M059J (cell line): ENCODE data around the gene DGKG. TPM values are rescaled to one million over a fixed set of nuclear protein-coding genes. Genes with fewer than 3 reads are reported as not detected.

ENCODE experiments used
- DNase-seq: peaks from one replicate; pipeline ENCODE4 v3.0.0-alpha.2; 2012; ENCODE audit warnings: low read depth
- total RNA-seq: library from RNA; depleted of rRNA; stranded (reverse); fragments of >200 nt; shearing (Covaris generic); gene quantifications from 2 replicates; pipeline ENCODE4 v1.2.3, GENCODE V29; 2014

Gene DGKG
- total RNA-seq, 1 experiment from 2014 or later = 16.7 TPM

DNA sequence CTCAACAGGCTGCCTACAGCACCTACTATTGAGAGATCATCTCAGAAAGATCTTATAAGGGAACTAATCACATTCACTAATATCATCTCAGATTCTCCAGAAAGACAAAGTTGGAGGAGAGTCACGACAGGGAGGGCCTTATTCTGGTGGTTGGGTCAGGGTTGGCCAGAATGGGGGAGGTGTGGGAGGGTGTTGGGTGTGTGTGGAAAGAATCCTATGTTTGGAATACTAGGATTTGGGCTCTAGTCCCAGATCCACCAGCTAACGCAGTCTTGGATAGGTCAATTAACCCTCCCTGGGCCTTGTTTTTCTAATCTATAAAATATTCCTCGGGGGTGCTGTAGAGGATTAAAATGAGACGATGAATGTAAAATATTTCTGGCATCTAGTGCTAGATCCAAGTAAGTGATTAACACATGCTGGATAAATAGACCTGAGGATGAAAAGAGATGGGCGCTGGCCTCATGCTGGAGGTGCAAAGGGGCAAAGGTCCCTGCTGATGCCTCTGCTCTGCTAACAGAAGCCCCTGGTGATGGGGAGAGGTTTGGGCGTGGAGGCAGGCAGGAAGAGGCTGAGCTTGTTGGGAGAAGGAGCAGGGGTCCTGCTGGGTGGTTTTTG is 185.6 kb downstream of the DGKG start:
- no peak for DNase-seq

DNA sequence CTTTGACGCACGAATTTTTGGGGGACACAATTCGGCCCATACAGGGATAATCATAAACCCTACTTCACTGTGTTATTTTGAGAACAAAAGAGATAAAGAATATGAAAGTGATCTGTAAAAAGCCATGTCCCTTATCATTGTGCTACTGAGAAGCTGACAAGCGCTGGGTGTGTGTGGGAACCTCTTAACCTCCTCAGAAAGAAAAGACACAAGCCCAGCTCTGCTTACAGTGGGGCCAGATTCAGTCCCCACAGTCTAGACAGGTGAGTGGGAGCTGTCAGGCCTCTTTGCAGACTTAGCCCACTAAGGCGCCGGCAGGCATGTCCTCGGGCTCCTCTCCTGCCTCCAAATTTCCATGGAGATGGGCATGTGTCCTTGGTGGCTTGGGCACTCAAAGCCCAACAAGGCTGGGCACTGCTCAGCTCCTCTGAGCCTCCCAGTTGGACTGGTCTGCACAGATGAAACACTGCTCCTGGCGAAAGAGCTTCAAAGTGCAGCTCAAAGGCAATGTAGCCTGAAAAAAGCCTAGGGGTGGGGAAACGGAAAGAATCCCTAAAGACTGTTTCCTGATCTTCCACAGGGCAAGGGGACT is 188.7 kb downstream of the DGKG start:
- no peak for DNase-seq

DNA sequence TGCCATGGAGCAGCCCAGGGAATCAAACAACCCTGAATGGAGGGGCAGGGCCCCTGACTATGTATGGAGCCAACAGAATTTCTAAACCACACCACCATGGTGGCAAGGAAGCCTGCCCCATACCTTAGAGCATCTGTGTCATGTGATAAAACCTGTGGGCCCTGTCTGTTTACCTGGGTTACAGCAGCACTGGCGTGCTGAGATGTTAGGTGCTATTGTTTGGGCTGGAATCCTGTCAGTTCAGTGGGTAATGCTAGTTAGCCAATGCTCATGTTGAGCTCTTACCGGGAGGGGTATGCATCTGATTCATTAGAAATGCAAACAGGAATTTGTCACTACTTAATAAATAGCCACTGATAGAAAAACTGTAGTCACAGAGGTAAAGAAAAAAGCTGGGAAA is 189.7 kb downstream of the DGKG start:
- DNase-seq = no peak

DNA sequence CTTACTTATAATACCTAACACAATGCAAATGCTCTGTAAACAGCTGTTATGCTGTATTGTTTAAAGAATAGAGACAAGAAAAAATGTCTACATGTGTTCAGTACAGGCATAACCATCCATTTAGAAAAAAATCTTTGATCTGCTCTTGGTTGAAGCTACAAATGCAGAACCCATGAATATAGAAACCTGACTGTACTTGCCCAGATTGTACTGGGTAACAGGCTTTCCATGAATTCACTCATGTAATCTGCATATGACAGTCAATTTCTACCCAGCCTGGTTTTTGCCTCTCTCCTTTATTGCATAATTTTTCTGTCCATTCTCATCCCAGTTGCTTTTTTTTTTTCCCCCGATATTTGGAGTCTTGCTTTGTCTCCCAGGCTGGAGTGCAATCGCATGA is 190.5 kb downstream of the DGKG start:
- DNase-seq = no peak

DNA sequence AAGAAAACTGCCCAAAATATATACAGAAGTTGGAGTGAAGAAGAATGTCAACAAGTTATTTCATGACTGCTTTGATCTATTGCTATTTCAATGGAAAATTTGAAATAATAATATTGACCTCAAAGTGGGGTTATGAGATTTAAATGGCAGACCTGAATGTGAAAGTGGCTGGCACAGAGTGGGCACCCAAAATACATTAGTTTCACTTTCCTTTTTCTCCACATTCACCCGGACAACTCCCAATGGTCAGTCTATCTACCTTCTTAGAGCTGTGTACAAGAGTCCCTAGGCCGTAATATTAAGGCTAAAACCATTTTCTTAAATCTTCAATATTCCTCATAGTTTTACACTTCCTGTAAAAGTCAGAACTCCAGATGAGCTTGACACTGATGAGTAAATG is 191.5 kb downstream of the DGKG start:
- DNase-seq = no peak

DNA sequence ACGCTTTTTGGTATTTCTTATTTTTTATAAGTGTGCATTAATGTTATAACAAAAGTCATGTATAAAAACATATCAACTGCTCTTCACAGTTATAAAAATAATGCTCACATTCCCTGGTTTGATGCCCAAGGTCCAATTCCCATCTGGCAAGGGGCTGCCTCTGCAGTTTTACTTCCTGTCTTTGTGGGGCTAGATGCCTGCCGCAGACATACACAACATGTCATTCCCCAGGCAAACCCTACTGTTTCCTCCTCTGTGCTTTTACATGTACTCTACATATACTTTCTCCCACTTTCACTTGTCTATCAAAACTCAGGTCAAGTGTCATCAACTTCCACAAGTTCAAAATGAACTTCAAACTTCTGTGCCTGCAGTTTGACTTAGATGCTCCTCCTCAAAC is 192.7 kb downstream of the DGKG start:
- no peak for DNase-seq

DNA sequence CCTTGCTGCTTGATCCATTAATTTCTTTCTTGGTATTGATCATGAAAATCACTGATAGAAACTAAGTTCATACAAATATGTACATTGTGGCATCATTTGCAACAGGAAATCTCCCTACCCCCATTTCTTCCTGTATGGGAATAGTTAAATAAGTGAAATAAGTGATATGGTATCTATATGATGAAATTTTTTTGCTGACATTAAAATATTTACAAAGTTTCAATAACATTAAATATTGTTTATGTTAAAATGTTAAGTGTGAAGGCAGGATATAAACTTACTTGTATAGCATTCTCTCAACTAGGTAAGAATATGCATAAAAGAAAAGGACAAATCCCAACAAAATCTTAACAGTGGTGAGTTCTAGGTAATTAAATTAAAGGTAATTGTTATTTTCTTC is 193.1 kb downstream of the DGKG start:
- DNase-seq = no peak

DNA sequence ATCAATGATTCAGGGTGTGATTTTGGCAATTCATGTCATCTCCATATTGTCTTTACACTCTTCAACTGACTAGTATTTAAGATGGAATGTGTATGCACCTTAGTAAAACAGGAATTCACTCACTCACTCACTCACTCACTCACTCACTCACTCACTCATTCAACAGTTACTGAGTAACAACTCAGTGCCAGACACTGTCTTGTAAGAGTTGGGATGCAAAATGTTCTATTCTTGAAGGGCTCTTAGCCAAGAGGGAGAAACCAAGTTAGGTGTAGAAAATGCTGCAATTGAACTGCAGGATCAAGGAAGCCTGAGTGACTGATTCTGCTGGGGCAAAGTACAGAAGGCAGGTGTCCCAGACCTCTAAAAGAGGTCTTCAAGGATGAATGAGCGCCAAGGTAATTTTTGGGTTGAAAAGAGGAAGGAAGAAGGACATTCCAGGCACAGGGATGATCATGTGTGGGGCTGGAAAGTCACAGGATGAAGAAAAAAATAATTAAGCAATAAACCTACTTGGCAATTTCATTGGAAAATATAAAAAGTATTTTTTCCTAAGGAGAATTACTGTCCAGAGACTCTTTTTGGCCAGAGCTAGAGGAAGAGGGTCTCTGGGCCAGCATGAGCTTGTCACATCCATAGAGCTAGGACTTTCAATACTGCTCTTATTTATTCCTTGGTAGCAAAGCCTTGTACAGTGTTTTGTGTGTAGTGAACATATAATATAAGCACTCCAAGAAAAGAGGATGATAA is 194.2 kb downstream of the DGKG start:
- DNase-seq = no peak

DNA sequence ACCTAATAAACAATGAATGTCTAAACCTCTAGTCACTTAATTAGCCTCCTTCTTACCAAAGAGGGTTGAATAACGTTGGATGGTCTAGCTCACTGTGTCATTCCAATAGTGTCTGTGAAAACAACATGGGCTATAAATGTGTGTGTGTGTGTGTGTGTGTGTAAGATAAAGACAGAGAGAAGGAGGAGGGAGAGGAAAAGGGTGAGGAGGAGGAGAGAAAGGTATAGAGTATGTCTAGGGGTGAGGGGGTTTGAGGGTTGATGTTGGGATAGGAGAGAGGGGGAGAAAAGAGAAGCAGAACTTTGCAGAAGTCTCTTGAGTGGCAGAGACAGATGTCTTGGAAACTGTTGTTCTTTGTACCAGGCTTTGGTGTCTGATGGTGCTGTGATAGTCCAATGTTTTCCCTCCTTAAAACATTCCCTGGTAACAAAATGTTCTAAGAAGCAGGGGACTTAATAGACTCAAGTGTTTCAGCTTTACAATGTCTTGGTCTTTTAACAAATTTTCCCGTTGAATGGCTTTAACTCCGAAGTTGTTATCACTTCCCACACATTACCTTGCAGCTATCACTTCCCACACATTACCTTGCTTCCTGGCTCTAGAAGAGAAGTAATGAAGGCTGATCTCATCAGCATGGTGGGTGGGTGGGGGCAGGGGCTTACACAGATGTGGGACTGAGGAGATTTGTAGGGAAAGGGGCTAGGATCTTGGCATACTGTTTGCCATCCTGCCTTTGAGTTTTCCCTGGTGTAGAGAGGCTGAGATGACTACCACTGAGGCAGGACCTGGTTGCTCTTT is 195.3 kb downstream of the DGKG start:
- DNase-seq = no peak

DNA sequence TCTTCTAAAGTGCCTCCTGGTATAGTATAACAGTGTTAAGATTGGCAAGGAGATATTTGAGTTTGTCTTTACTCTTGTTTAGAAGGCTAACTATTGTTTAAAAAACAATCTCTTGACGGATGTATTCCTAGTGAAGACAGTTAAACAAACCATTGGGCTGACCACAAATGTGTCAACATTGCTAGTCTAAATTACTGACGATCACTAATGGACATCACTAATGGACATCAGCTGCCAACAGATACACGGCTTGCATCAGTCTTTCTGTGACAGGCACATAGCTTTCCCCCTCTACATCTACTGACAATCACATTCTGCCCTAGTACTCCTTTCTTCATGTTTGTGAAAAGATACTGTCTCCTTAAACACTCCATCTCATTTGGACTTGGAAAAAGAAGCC is 196.0 kb downstream of the DGKG start:
- peak; percentile 48 for DNase-seq

DNA sequence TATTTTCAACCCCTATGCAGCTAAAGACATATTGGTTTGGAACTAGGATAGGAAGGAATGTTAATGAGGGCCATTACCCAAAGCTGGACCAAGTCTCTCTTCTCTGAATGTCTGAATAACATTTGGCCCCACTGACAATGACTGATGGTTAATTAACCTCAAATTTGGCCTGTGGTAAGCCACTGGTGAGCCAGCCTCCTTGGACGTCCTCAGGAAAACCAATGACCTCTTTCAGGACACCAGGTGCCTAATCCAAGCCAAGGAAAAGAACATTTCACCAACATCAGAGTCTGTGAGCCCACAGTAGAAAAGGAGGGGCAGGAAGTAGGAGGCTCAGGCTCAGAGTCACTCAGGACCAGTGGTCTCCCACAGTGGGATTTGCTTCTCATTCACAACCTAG is 196.7 kb downstream of the DGKG start:
- DNase-seq = peak; percentile 64

DNA sequence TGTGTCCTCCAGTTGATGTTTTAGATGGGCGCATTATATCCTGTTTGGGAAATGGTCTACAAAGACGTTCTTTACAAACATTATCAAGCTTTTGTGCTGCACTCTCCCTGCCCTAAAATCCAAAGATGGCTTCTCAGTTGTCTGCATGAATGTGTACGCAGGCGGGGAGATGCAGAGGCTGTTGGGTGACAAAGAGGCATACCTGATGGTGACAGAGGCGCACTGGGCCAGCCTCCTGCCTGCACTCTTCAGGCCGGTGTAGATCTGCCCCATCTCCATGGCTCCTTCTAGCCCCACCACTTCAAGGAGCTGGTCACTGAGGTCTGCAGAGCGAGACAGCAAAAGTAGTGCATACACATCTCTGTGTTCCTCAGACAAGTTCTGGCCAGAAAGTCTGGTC is 197.3 kb downstream of the DGKG start:
- no peak for DNase-seq

DNA sequence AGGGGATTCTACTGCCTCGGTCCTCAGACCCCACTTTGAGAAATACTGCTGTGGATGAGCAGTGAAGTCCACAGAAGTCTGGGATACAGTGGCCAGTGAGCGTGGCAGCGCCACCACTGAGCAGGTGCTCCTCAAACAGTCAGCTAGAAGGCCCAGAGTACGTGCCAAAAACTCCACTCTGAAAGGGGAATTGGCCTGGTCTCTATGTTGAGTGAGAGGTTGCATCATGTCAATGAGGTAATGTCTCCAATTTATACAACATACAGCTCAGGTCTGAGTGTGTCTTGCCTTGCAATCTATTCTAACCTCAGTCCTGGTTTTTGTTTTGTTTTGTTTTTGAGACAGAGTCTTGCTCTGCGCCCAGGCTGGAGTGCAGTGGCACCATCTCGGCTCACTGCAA is 199.8 kb downstream of the DGKG start:
- DNase-seq = no peak

DNA sequence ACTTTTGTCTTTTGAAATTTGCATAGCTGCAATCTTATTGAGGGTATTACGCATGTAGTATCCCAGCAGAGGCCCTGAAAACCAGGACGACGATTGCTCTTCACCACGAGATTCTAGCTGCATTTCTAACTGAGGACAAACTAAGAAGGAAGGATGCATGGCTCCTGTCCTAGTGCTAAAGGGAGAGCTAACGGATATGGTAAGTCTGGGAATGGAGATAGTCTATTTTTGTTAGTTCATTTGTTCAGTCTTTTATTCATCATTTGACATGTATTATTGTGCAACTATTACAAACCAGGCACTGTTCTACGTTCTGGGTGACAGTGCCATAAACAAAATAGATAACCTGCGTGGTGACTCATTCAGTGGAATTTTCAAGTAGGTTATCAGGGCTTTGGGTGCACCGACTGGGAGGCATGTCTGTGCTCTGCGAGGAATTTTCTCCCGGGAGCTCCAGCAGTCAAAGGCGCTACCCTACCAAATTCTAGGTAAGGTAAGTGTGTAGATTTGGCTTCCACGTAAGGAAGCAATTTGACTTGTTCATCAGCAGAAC is 201.3 kb downstream of the DGKG start:
- DNase-seq = no peak

DNA sequence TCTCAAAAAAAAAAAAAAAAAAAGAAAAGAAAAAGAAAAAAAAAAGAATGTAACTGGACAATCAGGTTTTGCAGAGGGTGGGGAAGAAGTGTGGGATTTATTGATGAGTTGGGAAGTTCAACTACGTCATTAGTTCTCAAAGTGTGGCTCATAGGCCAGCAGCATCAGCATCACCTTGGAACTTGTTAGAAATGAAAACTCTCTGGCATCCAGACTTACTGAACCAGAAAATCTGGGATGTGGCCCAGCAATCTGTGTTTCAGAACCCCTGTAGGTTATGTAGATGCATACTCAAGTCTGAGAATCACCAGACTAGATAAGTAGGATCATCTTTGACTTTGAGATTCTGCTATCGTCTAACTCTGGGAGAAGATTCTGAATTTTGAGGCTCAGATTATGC is 207.4 kb downstream of the DGKG start:
- DNase-seq = no peak

DNA sequence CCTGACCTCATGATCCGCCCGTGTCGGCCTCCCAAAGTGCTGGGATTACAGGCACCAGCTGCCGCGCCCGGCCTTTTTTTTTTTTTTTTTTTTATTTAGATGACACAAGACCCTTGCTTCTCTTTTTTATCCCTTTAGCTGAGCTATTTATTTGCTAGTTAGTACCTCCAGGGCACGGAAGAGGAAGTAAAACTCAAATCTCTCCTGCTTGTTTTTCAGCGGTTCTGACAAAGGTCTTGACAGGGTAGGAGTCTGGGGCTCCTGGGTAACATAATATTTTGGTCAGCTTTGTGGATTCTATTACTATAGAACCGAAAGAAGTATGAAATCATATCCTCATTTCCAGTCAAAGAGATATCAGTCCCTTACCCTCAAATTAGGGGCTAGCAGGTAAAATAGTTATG is 209.1 kb downstream of the DGKG start:
- no peak for DNase-seq

DNA sequence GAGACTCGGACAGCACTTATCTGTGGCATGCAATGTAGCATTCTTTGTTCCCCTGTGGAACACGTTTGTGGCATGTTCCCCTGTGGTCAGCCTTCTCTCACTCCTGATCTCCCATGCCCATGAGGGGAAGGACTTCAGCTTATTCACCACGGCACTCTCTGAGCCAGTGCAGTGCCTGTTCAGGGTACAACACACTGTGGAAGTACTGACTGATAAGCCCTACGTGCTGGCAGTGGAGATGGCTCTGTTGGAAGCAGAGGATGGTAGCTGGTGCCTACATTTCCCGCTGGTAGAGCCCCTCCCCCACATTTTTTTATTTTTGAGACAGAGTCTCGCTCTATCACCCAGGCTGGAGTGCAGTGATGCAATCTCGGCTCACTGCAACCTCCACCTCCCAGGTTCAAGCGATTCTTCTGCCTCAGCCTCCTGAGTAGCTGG is 209.7 kb downstream of the DGKG start:
- DNase-seq = no peak

DNA sequence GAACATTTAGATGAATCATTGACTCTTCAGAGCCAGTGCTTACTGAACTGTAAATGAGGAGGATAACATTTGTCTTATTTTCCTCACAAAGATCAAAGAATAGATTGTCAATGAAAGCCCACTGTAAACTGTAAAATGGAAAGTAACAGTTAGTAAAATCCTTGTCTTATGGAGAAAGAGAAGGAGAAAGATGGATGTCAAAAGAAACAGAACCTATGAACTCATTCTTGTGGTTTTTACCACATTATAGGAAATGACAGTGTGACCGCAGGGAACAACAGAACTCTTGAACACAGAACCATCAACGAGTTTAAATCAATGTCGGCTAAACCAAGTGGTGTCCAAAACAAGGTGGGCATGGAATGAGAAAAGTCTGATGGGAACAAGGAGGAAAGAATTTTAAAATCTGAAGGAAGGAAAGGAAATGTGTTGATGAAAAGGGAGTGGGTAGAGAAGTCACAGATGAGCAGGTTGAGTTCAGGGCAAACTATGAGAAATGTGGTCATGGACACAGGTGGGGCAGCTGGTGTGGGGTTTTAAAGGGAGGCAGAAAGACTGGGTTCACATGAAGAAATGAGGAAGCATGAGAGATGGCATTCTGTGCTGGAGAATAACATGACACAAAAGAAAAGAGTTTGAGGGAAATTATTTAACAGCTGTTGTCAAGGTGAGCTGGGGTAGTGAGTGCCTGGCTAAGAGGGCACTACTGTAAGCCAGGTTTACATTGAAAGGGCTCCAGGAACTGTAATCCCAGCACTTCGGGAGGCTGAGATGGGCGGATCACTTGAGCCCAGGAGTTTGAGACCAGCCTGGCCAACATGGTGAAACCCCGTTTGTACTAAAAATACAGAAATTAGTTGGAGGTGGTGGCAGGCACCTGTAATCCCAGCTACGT is 210.7 kb downstream of the DGKG start:
- DNase-seq = no peak

DNA sequence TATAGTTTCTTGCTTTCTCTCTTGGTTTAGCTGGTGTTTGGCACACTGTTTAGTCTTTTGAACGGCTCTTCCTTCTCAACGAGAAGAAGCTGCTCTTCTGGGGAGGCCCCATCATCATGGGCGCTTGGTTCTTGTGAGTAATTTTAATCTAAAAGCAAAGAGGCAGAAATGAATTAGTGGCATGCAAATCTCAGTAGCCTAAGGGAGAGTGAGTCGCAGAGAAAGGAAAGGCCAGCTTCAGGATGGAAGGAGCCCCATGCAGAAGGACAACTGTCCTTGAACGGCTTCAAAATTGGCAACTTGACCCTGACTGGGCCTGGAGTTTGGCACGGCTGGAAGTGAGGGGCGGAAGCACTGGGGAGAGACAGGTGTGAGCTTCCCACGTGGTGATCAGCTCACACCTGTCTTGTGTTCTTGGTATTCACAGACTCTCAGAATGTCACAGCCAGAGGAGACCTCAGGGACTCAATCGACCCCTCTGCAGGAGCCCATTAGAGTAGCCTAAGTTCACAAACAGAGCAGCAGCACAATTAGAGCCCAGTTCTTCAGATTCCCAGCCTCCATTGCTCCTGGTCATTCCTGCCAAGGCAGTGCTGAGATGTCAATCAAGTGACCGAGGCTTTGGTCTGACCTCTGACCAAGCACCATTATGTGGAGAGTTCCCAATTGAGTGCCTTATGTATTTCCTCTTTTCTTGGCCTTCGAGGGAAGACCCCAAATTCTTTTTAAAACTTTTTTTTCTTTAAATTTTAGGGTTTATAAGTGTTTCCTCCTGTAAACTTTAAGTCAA is 211.8 kb downstream of the DGKG start:
- DNase-seq = peak; percentile 33

DNA sequence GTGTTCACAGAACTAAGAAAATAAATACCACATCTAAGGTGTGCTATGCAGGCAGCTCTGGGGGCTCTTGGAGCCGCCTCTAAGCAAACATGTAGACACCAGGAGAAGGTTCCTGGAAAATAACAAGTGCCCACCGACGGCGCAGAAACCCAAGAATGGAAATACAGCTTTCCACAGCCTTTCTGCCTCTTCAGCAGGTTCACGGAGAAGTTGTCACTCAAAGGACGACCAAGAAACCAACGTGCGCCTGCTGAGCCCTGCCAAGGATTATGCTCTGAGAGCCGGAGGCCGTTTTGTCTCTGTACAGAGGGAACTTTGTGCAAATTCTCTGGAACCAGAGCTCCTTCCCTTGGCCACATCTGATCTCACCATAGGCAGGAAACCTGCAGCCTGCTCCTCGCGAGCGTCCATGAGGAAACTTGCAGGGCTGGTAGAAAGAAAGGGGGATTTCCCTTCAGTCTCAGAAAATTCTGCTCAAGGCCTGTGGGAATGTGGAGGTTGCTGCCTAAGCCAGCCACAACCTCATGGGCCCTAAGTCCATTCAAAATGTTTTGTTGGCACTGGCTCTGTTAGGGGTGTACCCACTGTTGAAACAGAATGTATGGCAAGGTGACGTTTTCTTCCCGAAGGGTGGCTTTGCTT is 212.6 kb downstream of the DGKG start:
- no peak for DNase-seq
